CD14-positive monocyte (primary cell): ENCODE results near the gene TMEM238L. TPM values are rescaled to one million over a fixed set of nuclear protein-coding genes. Genes with fewer than 3 reads are reported as not detected.

Experiments used
- DNase-seq, 3 donors: peaks; one replicate each; pipeline ENCODE4 v3.0.0-alpha.2; 2011 to 2022
- H2AFZ ChIP-seq: 2 replicates; pipeline ENCODE4 v1.6.0; 2012; ENCODE audit warnings: mild to moderate bottlenecking, low read depth, low read length, inconsistent platforms; ENCODE audit not compliant: insufficient read depth, poor library complexity, severe bottlenecking
- H3K27ac ChIP-seq, 2 donors: 1 replicate in 1 of 2; 2 replicates in 1 of 2; pipeline ENCODE4 v1.5.1; 2012 to 2013; ENCODE audit warnings: low read length in 2 of 2, control low read depth in 1 of 2, inconsistent platforms in 1 of 2, low read depth in 1 of 2, mild to moderate bottlenecking in 1 of 2
- H3K27me3 ChIP-seq, 2 donors: one replicate each; pipeline versions ENCODE4 v1.6.0 to v1.6.1; 2011 to 2013; ENCODE audit warnings: low read length in 2 of 2; ENCODE audit not compliant: control insufficient read depth in 2 of 2, insufficient read depth in 2 of 2
- H3K36me3 ChIP-seq, 2 donors: replicated peaks in 1 of 2; 1 replicate in 1 of 2; 2 replicates in 1 of 2; pipeline versions ENCODE4 v1.5.1 to v1.6.1; 2012 to 2013; ENCODE audit warnings: low read length in 2 of 2, control low read depth in 1 of 2, inconsistent platforms in 1 of 2, mild to moderate bottlenecking in 1 of 2; ENCODE audit not compliant: insufficient read depth in 2 of 2, control insufficient read depth in 1 of 2
- H3K4me1 ChIP-seq, 2 donors: 1 replicate in 1 of 2; 2 replicates in 1 of 2; pipeline versions ENCODE4 v1.5.1 to v1.6.1; 2012 to 2013; ENCODE audit warnings: low read length in 2 of 2, control low read depth in 1 of 2, inconsistent platforms in 1 of 2, mild to moderate bottlenecking in 1 of 2, moderate library complexity in 1 of 2; ENCODE audit not compliant: insufficient read depth in 2 of 2, control insufficient read depth in 1 of 2
- H3K4me2 ChIP-seq: replicated peaks from 2 replicates; pipeline ENCODE3; 2012; ENCODE audit warnings: low read length, moderate library complexity, mild to moderate bottlenecking; ENCODE audit not compliant: poor library complexity, severe bottlenecking; ENCODE audit errors: extremely low read depth
- H3K4me3 ChIP-seq, 3 experiments: fragments of 200-600 bp in 1 of 3; sonication (generic) in 1 of 3; replicated peaks in 1 of 3; 1 replicate in 2 of 3; 2 replicates in 1 of 3; pipeline ENCODE4 v1.5.1; 2011 to 2013; ENCODE audit warnings: low read length in 3 of 3, mild to moderate bottlenecking in 3 of 3, control low read depth in 2 of 3, low read depth in 2 of 3, inconsistent platforms in 1 of 3, moderate library complexity in 1 of 3
- H3K79me2 ChIP-seq: 2 replicates; pipeline ENCODE4 v1.6.0; 2012; ENCODE audit warnings: mild to moderate bottlenecking, control low read depth, inconsistent platforms, low read length, moderate library complexity; ENCODE audit not compliant: insufficient read depth
- H3K9ac ChIP-seq: 2 replicates; pipeline ENCODE4 v1.6.0; 2017; ENCODE audit warnings: low read length, mild to moderate bottlenecking; ENCODE audit not compliant: insufficient read depth, poor library complexity, severe bottlenecking
- H3K9me3 ChIP-seq, 2 donors: replicated peaks in 1 of 2; 1 replicate in 1 of 2; 2 replicates in 1 of 2; pipeline versions ENCODE4 v1.5.1 to v1.6.1; 2012 to 2013; ENCODE audit warnings: low read length in 2 of 2, control low read depth in 1 of 2; ENCODE audit not compliant: control insufficient read depth in 1 of 2, insufficient read depth in 1 of 2
- H4K20me1 ChIP-seq: 2 replicates; pipeline ENCODE4 v1.6.0; 2012; ENCODE audit warnings: mild to moderate bottlenecking, low read length, control low read depth, moderate library complexity; ENCODE audit not compliant: insufficient read depth
- H3K27ac Mint-ChIP-seq, 7 donors: one replicate each; pipeline ENCODE4 v1.8.0; 2020; ENCODE audit warnings: mild to moderate bottlenecking in 7 of 7, mixed read lengths in 7 of 7, moderate library complexity in 6 of 7, inconsistent platforms in 2 of 7
- H3K27me3 Mint-ChIP-seq, 3 donors: one replicate each; pipeline ENCODE4 v1.8.0; 2021 to 2022; ENCODE audit warnings: low read depth in 3 of 3, mild to moderate bottlenecking in 3 of 3, mixed read lengths in 3 of 3, moderate library complexity in 3 of 3, inconsistent platforms in 1 of 3
- H3K36me3 Mint-ChIP-seq, 2 donors: one replicate each; pipeline ENCODE4 v1.8.0; 2020; ENCODE audit warnings: mixed read lengths in 2 of 2, inconsistent platforms in 1 of 2, mild to moderate bottlenecking in 1 of 2
- H3K4me1 Mint-ChIP-seq: one replicate; pipeline ENCODE4 v1.8.0; 2020; ENCODE audit warnings: mild to moderate bottlenecking, mixed read lengths
- H3K4me3 Mint-ChIP-seq, 2 donors: one replicate each; pipeline ENCODE4 v1.8.0; 2020; ENCODE audit warnings: mild to moderate bottlenecking in 2 of 2, mixed read lengths in 2 of 2, moderate library complexity in 1 of 2
- H3K9me3 Mint-ChIP-seq, 7 donors: one replicate each; pipeline ENCODE4 v1.8.0; 2020 to 2022; ENCODE audit warnings: mixed read lengths in 7 of 7, mild to moderate bottlenecking in 6 of 7, moderate library complexity in 6 of 7, inconsistent platforms in 2 of 7
- WGBS: methylation state at CpG from one replicate; pipeline ENCODE4 v1.1.5; 2013; ENCODE audit warnings: missing lambda C conversion rate; ENCODE audit not compliant: insufficient coverage; 5-methylcytosine and 5-hydroxymethylcytosine counted together
- intact Hi-C, 2 donors: fragments of 100-400 bp; cut with micrococcal nuclease; formaldehyde crosslinking; loops; one replicate each; pipeline versions ENCODE4 v1.15.0 to v1.15.1; 2023
- polyA plus RNA-seq, 3 donors: library from polyadenylated mRNA; depleted of rRNA in 1 of 3; unstranded in 2 of 3; stranded (reverse) in 1 of 3; fragments of 300-500 nt in 2 of 3; fragments of >200 nt in 1 of 3; fragmentation: Illumina TruSeq in 2 of 3; gene quantifications; 1 replicate in 2 of 3; 2 replicates in 1 of 3; pipeline ENCODE4 v1.2.3, GENCODE V29; 2012 to 2021
- TF ChIP-seq, protein P1 (sequence below): fragments of 200-600 bp; IDR thresholded peaks from one replicate; pipeline ENCODE4 v1.8.0; 2022; ENCODE audit warnings: antibody characterized with exemption, mild to moderate bottlenecking

TMEM238L gene
- polyA plus RNA-seq, 3 donors, result not detected

DNA sequence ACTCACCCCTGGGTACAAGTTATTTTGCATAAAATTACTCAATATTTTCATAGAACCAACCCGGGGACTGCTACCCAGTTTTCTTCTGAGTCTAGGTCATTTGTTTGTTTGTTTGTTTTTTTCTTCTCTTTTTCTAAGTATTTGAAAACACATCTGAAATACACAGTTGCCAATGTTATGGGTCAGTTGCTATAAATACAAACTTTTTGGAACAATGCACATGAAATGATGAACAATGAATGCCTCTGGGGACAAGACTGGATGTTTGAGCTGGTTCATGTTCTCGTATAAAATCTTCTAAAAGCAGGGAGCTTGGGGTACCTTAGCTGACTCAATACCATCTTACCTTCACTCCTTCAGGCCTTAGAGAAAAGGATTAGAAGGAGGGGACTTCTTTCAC lies 30.5 kb downstream of the TMEM238L start:
- Histone ChIP-seq H4K20me1 (no peaks in the 10 kb centered on the region), H3K36me3 (no peaks in the 10 kb centered on the region), H3K4me2 (no peak overlapping the region), H3K27me3 (no peaks in the 10 kb centered on the region), H3K9ac (no peak overlapping the region), H3K4me3 (no peak overlapping the region), H3K79me2 (no peaks in the 10 kb centered on the region), H3K27ac (no peak overlapping the region), H3K4me1 (peaks cover 9 to 17% of the 10 kb centered on the region in 2 donors), H3K9me3 (peaks cover 0 to 9% of the 10 kb centered on the region in 2 donors), H2AFZ (peak overlapping the region; percentile 46)
- Mint-ChIP-seq H3K27ac (no peak overlapping the region), H3K9me3 (peaks cover 6 to 14% (median 12%) of the 10 kb centered on the region in 7 donors), H3K4me1 (peaks cover 27% of the 10 kb centered on the region), H3K36me3 (peaks cover 0 to 6% of the 10 kb centered on the region in 2 donors), H3K4me3 (no peak overlapping the region), H3K27me3 (peaks cover 0 to 1% (median 0%) of the 10 kb centered on the region in 3 donors)
- TF ChIP-seq, protein P1, sequence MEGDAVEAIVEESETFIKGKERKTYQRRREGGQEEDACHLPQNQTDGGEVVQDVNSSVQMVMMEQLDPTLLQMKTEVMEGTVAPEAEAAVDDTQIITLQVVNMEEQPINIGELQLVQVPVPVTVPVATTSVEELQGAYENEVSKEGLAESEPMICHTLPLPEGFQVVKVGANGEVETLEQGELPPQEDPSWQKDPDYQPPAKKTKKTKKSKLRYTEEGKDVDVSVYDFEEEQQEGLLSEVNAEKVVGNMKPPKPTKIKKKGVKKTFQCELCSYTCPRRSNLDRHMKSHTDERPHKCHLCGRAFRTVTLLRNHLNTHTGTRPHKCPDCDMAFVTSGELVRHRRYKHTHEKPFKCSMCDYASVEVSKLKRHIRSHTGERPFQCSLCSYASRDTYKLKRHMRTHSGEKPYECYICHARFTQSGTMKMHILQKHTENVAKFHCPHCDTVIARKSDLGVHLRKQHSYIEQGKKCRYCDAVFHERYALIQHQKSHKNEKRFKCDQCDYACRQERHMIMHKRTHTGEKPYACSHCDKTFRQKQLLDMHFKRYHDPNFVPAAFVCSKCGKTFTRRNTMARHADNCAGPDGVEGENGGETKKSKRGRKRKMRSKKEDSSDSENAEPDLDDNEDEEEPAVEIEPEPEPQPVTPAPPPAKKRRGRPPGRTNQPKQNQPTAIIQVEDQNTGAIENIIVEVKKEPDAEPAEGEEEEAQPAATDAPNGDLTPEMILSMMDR, result no peak
- no peak for DNase-seq
- WGBS, result no CpG with 5 or more reads among the region's 2 CpGs
- intact Hi-C loops, result loop anchor here in 1 of 2 donors (2.0 kb wide), 1 partner anchor 71 kb away; no protein-coding TSS in a partner anchor

DNA sequence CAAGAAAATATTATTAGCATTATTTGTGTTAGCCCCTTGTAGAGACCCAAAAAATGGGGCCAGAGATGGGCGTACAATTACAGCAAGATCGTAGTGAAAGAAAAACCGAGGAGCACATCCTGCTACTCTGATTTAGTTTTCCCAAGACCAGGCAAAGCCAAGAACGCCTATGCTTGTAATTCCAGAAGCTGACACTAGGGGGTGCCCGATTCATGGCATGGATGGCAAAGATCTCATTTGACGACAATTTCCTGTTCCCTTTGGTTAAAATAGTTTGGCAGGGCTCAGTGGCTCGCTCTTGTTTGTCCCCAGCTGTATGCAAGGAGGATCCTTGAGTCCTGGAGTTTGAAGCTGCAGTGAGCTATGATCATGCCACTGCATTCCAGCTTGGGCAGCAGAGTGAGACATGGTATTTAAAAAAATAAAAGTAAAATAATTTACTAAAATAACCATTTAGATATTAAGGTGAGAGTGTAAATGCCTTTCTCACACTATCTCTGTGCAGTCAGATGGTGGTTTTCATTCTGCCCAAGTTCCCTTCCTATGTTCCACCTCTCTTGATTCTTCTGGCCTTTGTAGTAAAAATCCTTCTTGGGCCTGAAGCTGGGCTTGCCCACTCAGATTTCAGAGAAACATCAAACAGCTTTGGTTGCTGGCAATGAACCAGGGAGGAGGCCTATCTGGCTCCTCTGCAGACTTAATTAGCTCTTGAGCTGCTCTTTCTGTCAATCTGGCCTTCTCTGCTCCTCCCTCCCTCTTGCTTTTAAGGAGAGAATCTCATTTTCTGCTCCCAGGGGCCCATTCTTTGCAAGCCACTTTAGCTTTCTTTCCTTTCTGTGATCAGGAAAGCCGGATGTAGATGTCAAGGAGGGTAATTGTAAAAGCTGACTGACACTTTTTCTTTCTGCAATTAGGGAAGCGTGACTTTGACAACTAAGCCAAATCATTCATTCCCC lies 31.2 kb downstream of the TMEM238L start:
- Mint-ChIP-seq H3K9me3 (peaks cover 6 to 14% (median 12%) of the 10 kb centered on the region in 7 donors), H3K27me3 (peaks cover 0 to 1% (median 0%) of the 10 kb centered on the region in 3 donors), H3K27ac (peak overlapping the region in 2 of 7 donors; percentile 25 to 75), H3K4me1 (peaks cover 21% of the 10 kb centered on the region), H3K36me3 (peaks cover 0 to 6% of the 10 kb centered on the region in 2 donors), H3K4me3 (no peak overlapping the region)
- Histone ChIP-seq H3K27me3 (no peaks in the 10 kb centered on the region), H3K27ac (no peak overlapping the region), H3K4me2 (no peak overlapping the region), H2AFZ (peak overlapping the region; percentile 46), H3K9ac (no peak overlapping the region), H3K4me3 (no peak overlapping the region), H3K4me1 (peaks cover 4 to 12% of the 10 kb centered on the region in 2 donors), H3K36me3 (no peaks in the 10 kb centered on the region), H3K79me2 (no peaks in the 10 kb centered on the region), H3K9me3 (peaks cover 0 to 9% of the 10 kb centered on the region in 2 donors), H4K20me1 (no peaks in the 10 kb centered on the region)
- intact Hi-C loops, result loop anchor here in 1 of 2 donors (2.0 kb wide), 1 partner anchor 72 kb away; no protein-coding TSS in a partner anchor
- WGBS, result 39% methylated on average over 6 of the region's 9 CpGs
- DNase-seq, result peak; percentile 33 to 60 (median 48)
- TF ChIP-seq, protein P1, result peak; percentile 98
